ENCODE data around the gene RELN.

DNA sequence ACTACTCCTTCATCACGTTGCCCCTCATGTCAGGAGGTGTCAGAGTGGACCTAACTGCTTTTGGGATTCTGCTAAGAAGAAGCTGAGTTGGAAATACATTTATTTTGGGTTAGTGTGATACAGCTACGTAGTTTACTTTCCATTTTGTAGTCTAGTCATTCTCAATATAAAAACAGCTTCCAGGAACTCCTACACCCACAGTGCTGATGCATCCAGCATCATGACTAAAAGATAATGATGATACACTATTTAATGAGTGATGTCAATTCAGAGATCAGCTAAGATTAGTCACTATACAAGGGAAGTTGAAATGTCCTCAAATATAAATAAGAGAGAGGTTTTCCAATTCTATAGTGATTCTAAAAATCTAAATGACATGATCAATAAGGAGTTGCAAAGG, 279.2 kb downstream of the RELN start:
- TF ChIP-seq EZH2 (IDR thresholded peaks at IDR 0.05) (no peak), CTCF (IDR thresholded peaks at IDR 0.05 in 2 of 3, conservative IDR thresholded peaks at IDR 0.05 in 1 of 3; ENCODE audit: borderline replicate concordance in 1 of 3, insufficient read depth in 1 of 3, low read depth in 2 of 3, low read length in 2 of 3) (no peak), YY1 (IDR thresholded peaks at IDR 0.05; ENCODE audit: extremely low read depth, insufficient replicate concordance, low read depth, low read length) (no peak), POLR2A (IDR thresholded peaks at IDR 0.05; ENCODE audit: borderline replicate concordance, extremely low read depth, insufficient read depth, insufficient read length) (no peak), JUND (IDR thresholded peaks at IDR 0.05) (no peak), ZNF274 (IDR thresholded peaks at IDR 0.05; ENCODE audit: low read depth, low read length) (no peak), POLR2AphosphoS5 (IDR thresholded peaks at IDR 0.05; ENCODE audit: low read depth, low read length) (no peak), EZH2phosphoT487 (IDR thresholded peaks at IDR 0.05; ENCODE audit: borderline replicate concordance) (no peak), CEBPB (IDR thresholded peaks at IDR 0.05; ENCODE audit: low read depth) (no peak)

Data from HCT116 (cell line).